Stimulated activated CD4-positive, alpha-beta T cell treated with anti-CD3 and anti-CD28 coated beads, Interleukin-12 subunit alpha, Interleukin-12 subunit beta, amount 100 ng/mL, for 24 hours (primary cell): Measurements from ENCODE around the gene SLC44A3.
"Not testable (repeated sequence)": the region's sequence is repeated elsewhere in the genome, so short reads cannot be mapped to it uniquely, and the experiment has no call there.

ENCODE experiments used
- DNase-seq, 2 experiments: peaks; one replicate each; pipeline ENCODE4 v3.0.0-alpha.2; 2020; ENCODE audit warnings: low read depth in 2 of 2

The SLC44A3 gene

DNA sequence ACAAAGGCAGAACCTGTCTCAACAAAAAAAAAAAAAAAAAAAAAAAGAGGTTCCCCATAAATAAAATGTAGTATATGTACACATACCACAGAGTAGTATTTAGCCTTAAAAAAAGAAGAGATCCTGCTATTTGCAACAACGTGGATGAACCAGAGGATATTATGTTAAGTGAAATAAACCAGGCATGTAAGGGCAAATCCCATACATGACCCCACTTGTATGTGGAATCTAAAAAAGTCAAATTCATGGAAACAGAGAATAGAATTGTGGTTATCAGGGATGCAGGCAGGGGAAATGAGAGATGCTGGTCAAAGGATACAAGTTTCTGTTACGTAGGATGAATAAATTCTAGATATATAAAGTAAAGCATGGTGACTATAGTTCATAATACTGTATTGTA, 16.7 kb downstream of the SLC44A3 start:
- DNase-seq = no peak

GRCh38 chr1:94840381-94840780, 20.2 kb downstream of the SLC44A3 start:
- DNase-seq = not testable (repeated sequence)

- DNase-seq = no peak
These were observed 20.7 kb downstream of the SLC44A3 start for GRCh38 chr1:94840808-94841207.

GRCh38 chr1:94843430-94843829, 23.3 kb downstream of the SLC44A3 start:
- DNase-seq = no peak

GRCh38 chr1:94843846-94844245, 23.7 kb downstream of the SLC44A3 start:
- DNase-seq = no peak

- no peak for DNase-seq
These were observed 26.2 kb downstream of the SLC44A3 start for GRCh38 chr1:94846308-94846707.

- DNase-seq = no peak
These were observed 31.4 kb downstream of the SLC44A3 start for GRCh38 chr1:94851571-94851970.

DNA sequence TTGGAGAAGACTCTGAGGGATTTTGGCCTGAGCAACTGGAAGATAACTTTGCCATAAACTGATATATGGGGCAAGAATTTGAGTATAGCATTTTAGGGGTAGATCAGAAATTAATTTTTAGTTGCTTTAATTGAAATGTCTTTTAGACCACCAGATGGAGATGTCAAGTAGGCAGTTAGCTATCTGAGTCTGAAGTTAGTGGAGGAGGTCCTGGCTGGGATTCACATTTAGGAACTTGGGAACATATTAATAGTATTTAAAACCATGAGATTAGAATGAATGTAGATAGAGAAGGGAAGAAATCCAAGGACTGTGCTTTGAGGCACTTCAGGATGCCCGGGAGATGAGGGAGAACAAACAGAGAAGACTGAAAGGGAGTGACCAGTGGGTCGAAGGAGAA, 32.6 kb downstream of the SLC44A3 start:
- no peak for DNase-seq

DNA sequence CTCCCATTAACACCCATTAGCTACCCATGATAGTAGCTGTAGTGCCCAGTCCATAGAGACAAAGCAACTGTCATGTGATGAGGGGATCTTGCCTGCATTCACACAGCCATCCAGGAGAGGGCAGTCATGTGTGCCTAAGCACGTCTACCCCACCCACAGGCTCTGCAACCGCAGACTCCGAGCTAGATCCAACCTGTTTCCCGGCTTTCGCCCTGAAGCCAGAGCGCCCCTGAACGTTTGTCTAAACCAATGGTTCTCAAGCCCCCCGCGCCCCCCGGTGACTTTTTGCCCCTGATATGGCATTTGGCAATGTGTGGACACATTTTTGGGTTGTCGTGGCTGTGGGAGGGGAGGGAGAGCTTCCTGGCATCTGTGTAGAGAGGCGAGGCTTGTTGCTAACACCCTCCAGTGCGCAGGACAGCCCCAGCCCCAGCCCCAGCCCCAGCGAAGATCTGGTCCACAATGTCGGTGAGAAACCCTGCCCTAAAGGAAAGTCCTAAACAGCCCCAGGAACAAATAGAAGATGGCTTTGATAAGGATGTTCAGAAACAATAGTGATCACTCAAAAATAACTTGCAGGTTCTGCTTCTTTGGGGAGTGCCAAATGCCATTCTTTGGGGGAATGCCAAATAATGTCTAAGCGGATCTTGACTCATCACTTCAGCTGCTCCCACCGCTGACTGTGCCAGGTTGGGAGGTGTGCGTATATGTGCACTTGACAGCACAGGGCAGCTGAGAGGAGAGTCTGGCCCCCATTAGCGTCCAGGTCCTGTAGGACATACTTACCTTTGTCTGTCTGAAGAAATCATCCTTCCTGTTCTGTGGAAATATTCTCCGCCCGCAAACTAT, 34.5 kb downstream of the SLC44A3 start:
- DNase-seq = peak; percentile 62 to 68

GRCh38 chr1:94855307-94855700, 35.1 kb downstream of the SLC44A3 start:
- DNase-seq = no peak

GRCh38 chr1:94856004-94856403, 35.8 kb downstream of the SLC44A3 start:
- no peak for DNase-seq

GRCh38 chr1:94856868-94857267, 36.7 kb downstream of the SLC44A3 start:
- DNase-seq = no peak

- no peak for DNase-seq
These were observed 38.1 kb downstream of the SLC44A3 start for GRCh38 chr1:94858276-94858675.

DNA sequence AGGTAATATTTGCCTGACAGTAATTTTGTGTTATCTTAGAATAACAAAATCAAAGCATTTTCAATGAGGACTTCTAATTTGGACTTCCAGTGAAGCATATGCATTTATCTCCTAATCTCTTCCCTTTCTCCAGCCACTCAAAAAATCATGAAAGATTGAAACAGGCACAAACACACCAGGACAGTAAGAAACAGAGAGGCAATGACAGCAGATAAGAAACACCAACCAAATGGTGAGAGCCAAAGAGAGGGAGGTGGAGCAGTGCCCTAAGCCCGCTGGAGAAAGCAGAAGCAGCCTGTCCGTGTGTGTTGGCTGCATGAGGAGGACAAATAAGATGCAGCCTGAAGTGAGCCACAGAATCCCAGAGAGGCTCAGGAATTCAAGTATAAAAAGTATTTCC, 39.0 kb downstream of the SLC44A3 start:
- no peak for DNase-seq

DNA sequence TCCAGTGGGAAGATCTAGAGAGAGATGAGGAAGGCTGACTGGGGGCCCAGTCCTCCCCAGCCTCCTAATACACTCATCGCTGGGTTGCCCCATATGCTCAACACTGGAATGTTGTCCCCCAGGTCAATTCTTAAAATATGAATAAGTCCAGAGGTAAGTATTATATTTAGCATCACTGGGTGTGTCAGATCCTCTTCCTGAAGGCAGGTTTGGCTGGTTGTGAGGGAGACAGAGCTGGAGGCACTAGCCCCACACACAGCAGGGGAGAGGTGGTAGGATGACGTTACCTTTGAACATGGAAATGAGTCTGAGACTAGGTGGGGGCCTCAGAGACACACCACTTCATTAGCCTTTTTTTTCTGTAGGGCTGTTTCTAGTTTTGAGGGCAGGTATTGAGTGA, 42.6 kb downstream of the SLC44A3 start:
- DNase-seq = no peak

- no peak for DNase-seq
These were observed 43.2 kb downstream of the SLC44A3 start for GRCh38 chr1:94863297-94863911.

DNA sequence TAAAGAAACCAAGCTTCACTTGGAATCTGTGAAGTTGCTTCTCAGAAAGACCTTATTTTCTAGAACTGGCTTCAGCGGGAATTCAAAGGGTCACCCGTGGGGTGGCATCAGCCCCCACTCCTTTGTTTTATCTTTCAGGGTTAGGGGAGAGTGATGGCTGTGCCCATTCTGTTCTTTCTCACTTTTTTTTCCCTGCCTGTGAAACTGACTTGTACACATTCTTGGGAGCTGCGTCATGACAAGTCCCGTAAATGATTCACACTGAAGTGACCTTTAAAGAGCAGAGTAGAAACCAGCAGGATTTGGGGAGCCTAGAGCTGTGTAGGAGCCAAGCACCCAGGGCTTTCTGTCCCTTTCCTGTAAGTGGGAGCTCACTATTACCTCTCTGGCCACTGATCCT, 43.8 kb downstream of the SLC44A3 start:
- no peak for DNase-seq

GRCh38 chr1:94864821-94865220, 44.7 kb downstream of the SLC44A3 start:
- no peak for DNase-seq

- no peak for DNase-seq
These were observed 45.2 kb downstream of the SLC44A3 start for GRCh38 chr1:94865360-94865759.

GRCh38 chr1:94866164-94866807, 46.1 kb downstream of the SLC44A3 start:
- no peak for DNase-seq

GRCh38 chr1:94871031-94871430, 50.9 kb downstream of the SLC44A3 start:
- no peak for DNase-seq

- DNase-seq = no peak
These were observed 52.8 kb downstream of the SLC44A3 start for GRCh38 chr1:94872771-94873495.
